Raji (cell line): Measurements from ENCODE around the gene USP22.

ENCODE experiments used
- POLR2A ChIP-seq: IDR thresholded peaks from 2 replicates; pipeline ENCODE4 v1.6.1; 2011; ENCODE audit warnings: low read depth, low read length, control low read depth; ENCODE audit not compliant: insufficient read depth

USP22 gene

DNA sequence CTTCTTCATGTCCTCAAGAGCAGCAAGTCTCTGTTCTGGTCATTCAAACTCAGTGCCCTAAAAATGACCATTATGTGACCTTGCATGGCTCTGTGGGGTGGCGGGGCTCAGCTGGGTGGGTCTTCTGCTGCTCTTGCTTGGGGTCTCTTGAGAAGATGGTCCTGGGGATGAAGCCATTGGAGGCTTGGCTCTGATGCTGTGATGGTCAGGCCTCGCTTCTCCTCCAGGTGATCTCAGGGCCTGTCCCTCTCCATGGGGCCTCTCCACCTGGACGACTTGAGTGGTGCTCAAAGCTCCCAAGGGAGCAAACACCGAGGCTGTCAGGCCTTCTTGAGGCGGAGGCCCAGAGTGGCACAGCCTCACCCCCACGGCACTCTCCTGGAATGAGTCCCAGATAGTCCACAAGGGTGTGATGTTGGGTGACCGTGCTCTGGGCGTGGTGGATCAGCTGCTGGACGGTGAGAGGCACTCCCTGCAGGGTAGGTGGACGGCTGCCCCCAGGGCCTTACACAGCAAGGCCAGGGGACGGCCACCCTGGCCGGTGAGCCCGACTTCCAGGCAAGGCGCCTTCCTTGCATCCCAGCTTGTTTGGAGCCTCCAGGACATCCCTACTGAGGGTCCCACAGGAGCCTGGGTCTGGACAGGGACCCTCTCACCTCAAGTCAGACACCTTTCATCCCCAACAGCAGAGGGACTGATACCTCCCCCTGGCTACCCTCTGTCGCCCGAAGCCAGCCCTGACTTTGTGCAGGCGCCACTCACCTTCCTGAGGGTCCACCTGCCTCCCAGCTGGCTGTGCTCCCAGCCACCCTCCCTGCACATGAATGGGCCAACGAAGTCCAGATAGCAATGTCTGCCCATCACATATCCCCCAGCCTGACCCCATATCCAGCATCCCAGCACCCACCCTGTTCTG, 48.7 kb downstream of the USP22 start:
- TF ChIP-seq POLR2A, result no peak

DNA sequence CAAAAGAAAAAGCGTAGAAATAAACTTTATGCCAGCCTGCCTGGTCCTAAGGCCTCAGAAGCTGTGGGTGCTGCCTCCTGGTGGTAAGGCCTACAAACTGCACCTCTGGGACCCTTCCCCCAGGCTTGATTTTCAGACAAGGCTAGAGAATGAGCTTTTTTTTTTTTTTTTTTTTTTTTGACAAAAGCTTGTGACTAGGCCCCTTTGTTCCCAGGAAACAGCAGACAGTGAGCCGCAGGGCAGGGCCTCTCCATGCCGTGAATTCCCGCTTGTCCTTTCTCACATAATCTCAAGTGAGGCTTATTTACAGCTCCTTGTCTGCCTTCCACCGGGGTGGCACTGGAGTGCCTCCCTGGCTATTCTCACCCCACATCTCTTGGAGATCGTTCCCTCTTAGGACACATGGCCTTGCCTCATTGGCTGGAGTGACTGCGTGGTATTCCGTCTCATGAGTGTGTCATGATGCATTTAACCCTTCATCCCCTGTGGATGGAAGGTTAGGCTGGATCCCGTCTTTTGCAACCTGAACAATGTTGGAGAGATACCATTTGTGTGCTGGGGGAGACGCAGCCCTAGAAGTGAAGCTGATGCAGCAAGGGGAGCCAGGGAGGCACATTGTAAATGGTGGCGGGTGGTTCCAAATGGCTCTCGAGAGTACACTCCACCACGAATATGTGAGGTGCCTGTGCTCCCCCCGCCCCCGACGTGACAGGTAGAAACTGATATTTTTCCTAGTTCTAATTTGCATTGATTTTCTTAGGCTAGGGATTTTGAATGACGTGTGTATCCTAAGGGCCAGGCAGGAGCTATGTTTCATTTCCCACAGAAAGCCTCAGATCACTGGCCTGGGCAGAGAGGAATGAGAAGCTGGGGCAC, 49.6 kb downstream of the USP22 start:
- no peak for TF ChIP-seq POLR2A

DNA sequence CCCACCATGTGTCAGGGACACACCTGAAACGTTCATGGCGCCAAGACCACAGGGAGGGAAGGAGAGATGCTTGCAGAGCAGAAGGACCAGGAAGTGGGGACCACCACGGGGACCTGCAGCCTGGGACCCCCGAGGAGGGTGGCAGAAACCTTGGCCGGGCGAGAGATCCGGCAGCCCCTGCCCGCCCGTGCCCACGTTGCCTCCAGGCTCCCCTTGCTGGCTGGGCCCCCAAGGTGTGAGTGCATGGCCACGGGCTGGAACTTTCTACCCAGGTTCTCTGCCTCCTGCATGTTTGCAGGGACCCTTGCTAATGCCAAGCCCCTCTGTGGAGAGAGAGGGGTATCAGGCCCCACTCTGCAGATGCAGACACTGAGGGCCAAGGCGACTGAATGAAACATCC, 50.4 kb downstream of the USP22 start:
- no peak for TF ChIP-seq POLR2A

DNA sequence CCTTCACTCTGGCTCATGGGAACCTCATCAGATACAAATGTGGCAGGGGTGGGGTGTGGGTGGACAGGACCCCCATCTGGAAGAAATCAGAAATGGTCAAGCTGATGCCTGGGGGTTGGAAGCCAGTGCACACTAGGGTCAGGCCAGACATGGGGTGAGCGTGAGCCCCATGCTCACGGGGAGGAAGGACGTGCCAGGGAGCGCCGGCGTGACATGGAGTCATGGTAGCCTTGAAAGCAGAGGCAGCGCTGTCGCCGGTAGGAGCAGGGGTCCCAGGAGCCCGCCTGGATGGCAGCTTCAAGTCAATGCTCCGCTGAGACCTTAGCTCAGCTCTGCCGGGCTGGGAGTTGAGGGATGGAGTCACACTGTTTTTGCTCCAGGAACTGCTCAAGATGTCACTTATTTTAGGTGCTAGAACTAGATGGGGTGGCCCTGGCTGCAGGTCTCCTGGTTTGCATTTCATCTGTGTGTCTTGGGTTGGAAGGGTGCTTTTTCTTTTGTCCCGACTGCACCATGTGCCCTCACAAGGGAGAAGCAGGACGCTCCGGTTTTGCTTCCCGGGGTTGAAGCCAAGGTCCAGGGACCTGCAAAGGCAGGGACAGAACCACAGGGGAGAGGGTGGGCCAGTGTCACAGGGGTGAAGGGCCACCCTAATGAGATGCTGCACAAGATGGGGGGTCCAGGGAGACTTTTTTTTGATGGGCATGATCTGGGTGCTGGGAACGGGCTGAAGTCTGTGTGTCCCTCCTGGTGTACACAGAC, 51.4 kb downstream of the USP22 start:
- TF ChIP-seq POLR2A, result no peak

DNA sequence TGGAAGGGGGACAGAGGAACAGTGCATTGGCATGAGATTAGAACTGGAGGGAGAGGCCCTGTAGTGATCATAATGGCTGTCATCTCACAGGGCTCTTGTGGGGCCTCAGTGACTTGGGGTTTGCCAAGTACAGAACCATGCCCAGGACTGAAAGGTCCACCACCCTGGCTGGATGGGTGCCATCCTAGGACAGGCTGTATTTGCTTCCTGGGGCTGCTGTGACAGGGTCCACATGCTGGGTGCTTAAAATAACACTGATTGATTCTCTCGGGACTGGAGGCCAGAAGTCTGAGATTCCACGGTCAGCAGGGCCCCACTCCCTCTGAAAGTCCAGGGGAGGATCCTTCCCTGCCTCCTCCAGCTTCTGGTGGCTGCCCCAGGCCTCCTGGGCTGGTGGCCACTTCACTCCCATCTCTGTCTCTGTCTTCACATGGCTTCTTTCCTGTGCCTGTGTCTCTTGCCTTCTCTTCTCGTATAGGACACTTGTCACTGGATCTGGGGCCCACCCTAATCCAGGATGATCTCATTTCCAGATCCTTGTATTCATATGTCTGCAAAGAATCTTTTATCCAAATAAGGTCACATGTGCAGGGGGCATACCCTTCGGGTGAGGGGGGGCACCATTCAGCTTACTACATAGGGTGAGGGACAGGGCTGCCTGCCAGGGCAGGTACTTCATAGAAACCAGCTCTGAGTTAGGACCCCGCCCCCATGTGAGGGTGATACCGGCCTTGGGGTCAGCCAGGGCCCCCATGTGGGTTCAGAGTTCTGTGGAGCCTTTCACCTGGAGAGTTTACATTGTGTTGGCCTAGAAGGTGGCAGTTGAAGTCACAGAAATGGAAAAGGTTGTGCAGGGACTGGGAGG, 52.6 kb downstream of the USP22 start:
- TF ChIP-seq POLR2A, result no peak

DNA sequence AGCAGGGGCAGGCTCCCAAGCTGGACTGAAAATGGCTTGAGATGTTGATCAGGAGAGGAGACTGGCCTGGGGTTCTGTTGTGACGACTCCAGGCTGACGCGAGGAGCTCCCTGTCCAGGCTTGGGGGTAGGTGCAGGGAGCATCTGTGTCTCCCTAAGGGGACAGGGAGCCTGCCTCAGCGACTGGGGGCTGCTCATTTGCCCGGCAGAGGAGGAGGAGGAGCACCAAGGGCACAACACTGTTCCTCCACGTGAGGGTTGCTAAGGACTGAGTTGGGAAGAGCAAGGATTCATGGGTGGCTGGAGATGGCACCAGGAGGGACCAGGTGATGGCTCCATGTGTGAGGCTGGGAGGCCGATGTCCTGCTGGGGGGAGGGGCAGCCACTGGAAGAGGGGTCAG, 53.3 kb downstream of the USP22 start:
- no peak for TF ChIP-seq POLR2A

DNA sequence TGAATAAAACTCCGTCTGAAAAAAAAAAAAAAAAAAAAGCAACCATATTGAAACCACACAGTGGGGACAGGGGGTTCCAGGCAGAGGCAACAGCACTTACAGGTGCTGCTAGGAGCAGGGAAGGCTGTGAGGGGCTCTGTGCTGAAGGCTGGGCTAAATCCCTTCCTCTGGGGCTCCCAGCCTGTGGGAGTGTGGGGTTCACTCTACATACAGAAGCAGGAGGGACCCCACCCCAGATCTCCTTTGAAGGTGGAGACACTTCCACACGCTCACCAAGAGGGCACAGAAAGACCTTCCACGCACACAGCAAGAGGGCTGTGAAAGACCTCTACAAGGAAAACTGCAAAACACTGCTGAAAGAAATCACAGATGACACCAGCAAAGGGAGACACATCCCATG, 53.9 kb downstream of the USP22 start:
- no peak for TF ChIP-seq POLR2A

DNA sequence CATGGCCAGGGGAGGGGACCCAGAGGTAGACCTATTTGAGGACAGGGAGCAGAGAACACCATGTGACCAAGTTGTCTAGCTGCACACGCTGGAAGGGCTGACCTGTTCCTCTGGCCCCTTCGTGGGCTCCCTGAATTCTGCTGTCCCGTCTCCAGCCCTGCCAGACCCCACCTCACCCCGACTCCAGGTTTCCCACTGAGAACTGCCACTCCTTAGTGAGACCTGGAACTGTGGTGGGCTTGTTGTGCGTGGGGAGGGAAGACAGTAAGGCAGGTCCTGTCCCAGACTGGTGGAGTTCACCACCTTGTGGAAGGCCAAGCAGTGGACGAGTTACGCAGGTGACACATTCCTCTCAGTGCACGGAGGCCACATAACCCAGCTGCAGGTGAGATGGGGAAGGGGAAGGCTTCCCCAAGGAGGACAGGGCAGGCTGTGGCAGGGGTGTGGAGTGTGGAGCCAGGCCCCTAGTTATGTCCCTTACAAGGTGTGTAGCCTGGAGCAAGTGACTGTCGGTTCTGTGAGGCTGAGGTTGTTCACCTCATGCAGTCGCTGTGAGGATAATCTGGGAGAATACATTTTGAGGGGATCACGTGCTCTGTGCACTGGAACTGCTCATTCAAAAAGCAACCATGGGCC, 54.7 kb downstream of the USP22 start:
- no peak for TF ChIP-seq POLR2A

DNA sequence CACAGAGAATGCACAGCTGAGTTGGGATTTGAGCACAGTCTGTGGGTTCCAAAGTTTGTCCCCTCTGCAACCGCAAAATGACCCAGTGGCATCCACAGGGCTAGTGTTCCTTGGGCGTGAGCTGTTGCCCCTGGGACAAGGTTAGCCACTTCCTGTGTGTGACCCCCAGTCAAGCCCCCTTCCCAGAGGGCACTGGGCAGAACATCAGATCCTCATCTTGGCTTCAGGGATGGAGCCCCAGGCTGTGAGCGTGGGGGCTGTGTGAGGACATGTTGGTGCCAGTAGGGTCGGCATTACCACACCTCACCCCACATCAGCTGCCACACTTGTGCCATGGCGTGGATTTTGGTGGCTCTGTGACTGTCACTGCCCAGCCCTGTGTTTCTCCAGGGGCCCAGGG, 55.3 kb downstream of the USP22 start:
- no peak for TF ChIP-seq POLR2A

DNA sequence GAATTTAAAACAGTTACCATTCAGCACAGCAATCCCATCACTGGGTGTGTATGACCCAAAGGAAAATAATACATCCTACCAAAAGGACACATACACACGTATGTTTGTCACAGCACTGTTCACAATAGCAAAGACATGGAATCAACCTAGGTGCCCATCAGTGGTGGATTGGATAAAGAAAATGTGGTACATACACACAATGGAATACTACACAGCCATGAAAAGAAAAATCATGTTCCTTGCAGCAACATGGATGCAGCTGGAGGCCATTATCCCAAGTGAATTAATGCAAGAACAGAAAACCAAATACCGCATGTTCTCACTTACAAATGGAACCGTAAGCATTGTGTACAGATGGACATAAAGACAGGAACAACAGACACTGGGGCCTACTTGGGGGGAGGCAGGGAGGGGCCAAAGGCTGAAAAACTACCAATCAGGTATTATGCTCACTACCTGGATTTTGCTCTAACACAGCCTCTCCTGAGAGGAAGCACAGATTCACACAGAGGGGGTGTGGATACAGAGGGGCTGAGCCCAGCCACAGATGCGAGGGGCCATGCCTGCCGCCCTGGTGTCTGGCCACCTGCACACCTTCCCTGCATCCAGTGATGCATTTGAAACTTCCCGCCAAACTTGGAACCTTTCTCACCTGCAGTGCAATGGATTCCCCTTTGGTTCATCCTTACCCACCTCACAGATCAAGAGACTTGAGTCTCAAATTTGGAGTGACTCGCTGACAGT, 55.9 kb downstream of the USP22 start:
- no peak for TF ChIP-seq POLR2A

DNA sequence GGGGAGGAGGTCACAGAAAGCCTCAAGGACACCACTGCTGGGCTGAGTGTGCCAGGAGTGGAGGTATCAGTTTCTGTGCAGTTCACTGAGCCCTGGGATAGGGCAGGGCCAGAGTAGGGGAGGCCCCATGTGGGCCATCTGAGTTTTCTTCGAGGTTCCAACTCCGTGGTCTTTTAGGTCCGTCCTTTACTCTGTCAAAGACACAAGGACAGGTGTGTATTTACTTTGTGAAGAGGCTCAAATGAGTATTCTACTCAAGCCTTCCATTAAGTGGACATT, 59.5 kb downstream of the USP22 start:
- TF ChIP-seq POLR2A, result no peak

DNA sequence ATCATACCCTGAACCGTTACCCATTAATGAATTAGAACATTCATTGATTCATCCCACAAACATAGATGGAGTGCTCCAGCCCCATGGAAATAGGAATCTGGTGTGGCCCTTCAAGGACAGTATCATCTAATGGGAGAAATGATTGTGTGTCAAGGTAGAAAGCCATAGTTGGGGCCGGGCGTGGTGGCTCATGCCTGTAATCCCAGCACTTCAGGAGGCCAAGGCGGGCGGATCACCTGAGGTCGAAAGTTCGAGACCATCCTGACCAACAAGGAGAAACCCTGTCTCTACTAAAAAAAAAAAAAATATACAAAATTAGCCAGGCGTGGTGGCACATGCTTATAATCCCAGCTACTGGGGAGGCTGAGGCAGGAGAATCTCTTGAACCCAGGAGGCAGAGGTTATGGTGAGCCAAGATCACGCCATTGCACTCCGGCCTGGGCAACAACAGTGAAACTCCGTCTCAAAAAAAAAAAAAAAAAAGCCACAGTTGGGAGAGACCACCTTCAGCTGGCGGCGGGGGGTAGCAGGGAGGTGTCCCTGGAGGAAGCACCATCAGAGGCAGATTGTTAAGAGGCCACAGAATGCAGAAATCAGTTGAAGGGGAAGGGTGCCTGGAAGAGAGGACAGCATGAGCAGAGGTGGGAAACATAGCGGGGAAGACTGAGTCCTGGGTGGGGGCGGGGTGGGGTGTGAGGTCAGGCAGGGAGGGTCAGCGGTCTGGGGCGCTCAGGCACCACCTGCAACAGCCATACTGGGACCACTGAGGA, 60.0 kb downstream of the USP22 start:
- TF ChIP-seq POLR2A, result no peak
